Measurements from ENCODE around the gene GLRA1.
"Not testable (repeated sequence)": the region's sequence is repeated elsewhere in the genome, so short reads cannot be mapped to it uniquely, and the experiment has no call there.

DNA sequence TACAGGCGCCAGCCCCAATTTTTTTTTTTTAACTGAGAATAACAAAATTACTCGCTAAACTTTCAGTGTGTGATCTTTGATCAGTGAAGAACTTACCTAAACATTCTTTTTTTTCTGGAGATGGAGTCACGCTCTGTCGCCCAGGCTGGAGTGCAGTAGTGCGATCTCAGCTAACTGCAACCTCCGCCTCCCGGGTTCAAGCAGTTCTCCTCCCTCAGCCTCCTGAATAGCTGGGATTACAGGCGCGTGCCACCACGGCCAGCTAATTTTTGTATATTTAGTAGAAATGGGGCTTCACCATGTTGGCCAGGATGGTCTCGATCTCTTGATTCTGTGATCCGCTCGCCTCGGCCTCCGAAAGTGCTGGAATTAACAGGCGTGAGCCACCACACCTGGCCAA lies 141.0 kb downstream of the GLRA1 start:
- TF ChIP-seq POLR2A (IDR thresholded peaks at IDR 0.05; ENCODE audit: low read depth, low read length); RAD21 (IDR thresholded peaks at IDR 0.05; ENCODE audit: low read length); MAZ (IDR thresholded peaks at IDR 0.05; ENCODE audit: borderline replicate concordance, low read depth, low read length); MAFK (IDR thresholded peaks at IDR 0.05; ENCODE audit: low read depth, low read length); CEBPB (IDR thresholded peaks at IDR 0.05; ENCODE audit: low read depth, low read length); BHLHE40 (IDR thresholded peaks at IDR 0.05; ENCODE audit: low read depth, low read length): not testable (repeated sequence)
- TF ChIP-seq, protein P1, sequence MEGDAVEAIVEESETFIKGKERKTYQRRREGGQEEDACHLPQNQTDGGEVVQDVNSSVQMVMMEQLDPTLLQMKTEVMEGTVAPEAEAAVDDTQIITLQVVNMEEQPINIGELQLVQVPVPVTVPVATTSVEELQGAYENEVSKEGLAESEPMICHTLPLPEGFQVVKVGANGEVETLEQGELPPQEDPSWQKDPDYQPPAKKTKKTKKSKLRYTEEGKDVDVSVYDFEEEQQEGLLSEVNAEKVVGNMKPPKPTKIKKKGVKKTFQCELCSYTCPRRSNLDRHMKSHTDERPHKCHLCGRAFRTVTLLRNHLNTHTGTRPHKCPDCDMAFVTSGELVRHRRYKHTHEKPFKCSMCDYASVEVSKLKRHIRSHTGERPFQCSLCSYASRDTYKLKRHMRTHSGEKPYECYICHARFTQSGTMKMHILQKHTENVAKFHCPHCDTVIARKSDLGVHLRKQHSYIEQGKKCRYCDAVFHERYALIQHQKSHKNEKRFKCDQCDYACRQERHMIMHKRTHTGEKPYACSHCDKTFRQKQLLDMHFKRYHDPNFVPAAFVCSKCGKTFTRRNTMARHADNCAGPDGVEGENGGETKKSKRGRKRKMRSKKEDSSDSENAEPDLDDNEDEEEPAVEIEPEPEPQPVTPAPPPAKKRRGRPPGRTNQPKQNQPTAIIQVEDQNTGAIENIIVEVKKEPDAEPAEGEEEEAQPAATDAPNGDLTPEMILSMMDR (conservative IDR thresholded peaks at IDR 0.05; ENCODE audit: low read depth, low read length): not testable (repeated sequence)
